IMR-90 (cell line): ENCODE measurements around the gene PCGF5. TPM values are rescaled to one million over a fixed set of nuclear protein-coding genes. Genes with fewer than 3 reads are reported as not detected.

Experiments used
- ATAC-seq: fragments of 200-7000 bp; cut with Tn5 transposase; 2 replicates; pipeline ENCODE4 v1.9.1; 2020; ENCODE audit warnings: low read depth, mild to moderate bottlenecking, moderate library complexity
- BruUV-seq: library from RNA; stranded (reverse); fragments of 400-500 nt; replicated peaks from 2 replicates; lab custom pipeline; 2021; lab: Mats Ljungman, UMichigan
- CTCF ChIA-PET: fragments of 300-600 bp; formaldehyde crosslinking; extraction: SDS; loops from one replicate; lab custom pipeline; 2021; ENCODE audit warnings: antibody characterized with exemption; lab: Yijun Ruan, JAX
- POLR2A ChIA-PET: fragments of 300-600 bp; sonication (Branson Sonifier 250); formaldehyde crosslinking; loops from one replicate; lab custom pipeline; 2022; ENCODE audit warnings: antibody characterized with exemption; ENCODE audit not compliant: unreplicated experiment; lab: Charles Lee
- DNase-seq: peaks from one replicate; pipeline ENCODE4 v3.0.0; 2013
- H2AFZ ChIP-seq: replicated peaks from 2 replicates; pipeline ENCODE3; 2013; ENCODE audit warnings: low read length, mild to moderate bottlenecking; ENCODE audit not compliant: poor library complexity
- H2AK5ac ChIP-seq: 2 replicates; pipeline ENCODE4 v1.6.1; 2013; ENCODE audit warnings: low read depth, low read length, inconsistent platforms
- H2AK9ac ChIP-seq: replicated peaks from 2 replicates; pipeline ENCODE3; 2013; ENCODE audit warnings: mild to moderate bottlenecking, low read depth, low read length, moderate library complexity; ENCODE audit not compliant: poor library complexity
- H2BK120ac ChIP-seq: 2 replicates; pipeline ENCODE4 v1.6.1; 2013; ENCODE audit warnings: low read depth, low read length, inconsistent platforms
- H2BK15ac ChIP-seq: 3 replicates; pipeline ENCODE4 v1.6.1; 2013; ENCODE audit warnings: low read depth, low read length, inconsistent platforms
- H2BK20ac ChIP-seq: 2 replicates; pipeline ENCODE4 v1.6.1; 2013; ENCODE audit warnings: low read depth, mild to moderate bottlenecking, inconsistent platforms, low read length, moderate library complexity
- H2BK5ac ChIP-seq: 2 replicates; pipeline ENCODE4 v1.6.1; 2013; ENCODE audit warnings: mild to moderate bottlenecking, low read depth, low read length, inconsistent platforms; ENCODE audit not compliant: poor library complexity, severe bottlenecking
- H3K14ac ChIP-seq: replicated peaks from 2 replicates; pipeline ENCODE4 v1.6.1; 2013; ENCODE audit warnings: low read depth, low read length, inconsistent platforms
- H3K18ac ChIP-seq: 2 replicates; pipeline ENCODE4 v1.6.1; 2013; ENCODE audit warnings: low read depth, low read length, control low read depth
- H3K23ac ChIP-seq: 2 replicates; pipeline ENCODE4 v1.6.1; 2013; ENCODE audit warnings: low read depth, low read length, inconsistent platforms
- H3K27ac ChIP-seq: 2 replicates; pipeline ENCODE4 v1.5.1; 2013; ENCODE audit warnings: mild to moderate bottlenecking, control low read depth, low read length; ENCODE audit not compliant: insufficient read depth
- H3K27me3 ChIP-seq: 2 replicates; pipeline ENCODE4 v1.6.1; 2013; ENCODE audit warnings: low read length; ENCODE audit not compliant: control insufficient read depth, insufficient read depth
- H3K36me3 ChIP-seq: 2 replicates; pipeline ENCODE4 v1.6.1; 2013; ENCODE audit warnings: low read length, mixed read lengths; ENCODE audit not compliant: control insufficient read depth, insufficient read depth
- H3K4ac ChIP-seq: 2 replicates; pipeline ENCODE4 v1.6.1; 2013; ENCODE audit warnings: low read depth, low read length, inconsistent platforms
- H3K4me1 ChIP-seq: 2 replicates; pipeline ENCODE4 v1.6.1; 2013; ENCODE audit warnings: low read length, mixed read lengths; ENCODE audit not compliant: control insufficient read depth, insufficient read depth
- H3K4me2 ChIP-seq: 2 replicates; pipeline ENCODE4 v1.6.1; 2013; ENCODE audit warnings: low read depth, mild to moderate bottlenecking, control low read depth, low read length, moderate library complexity
- H3K4me3 ChIP-seq: 2 replicates; pipeline ENCODE4 v1.5.1; 2013; ENCODE audit warnings: low read depth, mild to moderate bottlenecking, control low read depth, low read length, moderate library complexity; ENCODE audit not compliant: insufficient read depth
- H3K56ac ChIP-seq: 2 replicates; pipeline ENCODE4 v1.6.1; 2013; ENCODE audit warnings: low read length, inconsistent platforms; ENCODE audit not compliant: insufficient read depth; ENCODE audit errors: extremely low read depth
- H3K79me1 ChIP-seq, 2 experiments: 2 replicates each; pipeline ENCODE4 v1.6.1; 2013; ENCODE audit warnings: low read length in 2 of 2, inconsistent platforms in 1 of 2, low read depth in 1 of 2
- H3K9ac ChIP-seq: 2 replicates; pipeline ENCODE4 v1.6.1; 2013; ENCODE audit warnings: low read depth, low read length, control low read depth
- H3K9me1 ChIP-seq: 2 replicates; pipeline ENCODE4 v1.6.1; 2013; ENCODE audit warnings: low read length, inconsistent platforms; ENCODE audit not compliant: insufficient read depth
- H3K9me3 ChIP-seq: 2 replicates; pipeline ENCODE4 v1.6.1; 2013; ENCODE audit warnings: low read length; ENCODE audit not compliant: control insufficient read depth, insufficient read depth
- H4K20me1 ChIP-seq: 2 replicates; pipeline ENCODE4 v1.6.1; 2013; ENCODE audit warnings: low read length, inconsistent platforms; ENCODE audit not compliant: insufficient read depth
- H4K5ac ChIP-seq: 2 replicates; pipeline ENCODE4 v1.6.1; 2013; ENCODE audit warnings: mild to moderate bottlenecking, low read depth, low read length, control low read depth
- H4K8ac ChIP-seq, 2 experiments: 2 replicates each; pipeline ENCODE4 v1.6.1; 2013; ENCODE audit warnings: low read depth in 2 of 2, low read length in 2 of 2, control low read depth in 1 of 2, inconsistent platforms in 1 of 2
- H4K91ac ChIP-seq: 2 replicates; pipeline ENCODE4 v1.6.1; 2013; ENCODE audit warnings: low read depth, low read length, inconsistent platforms; ENCODE audit not compliant: insufficient read depth
- BHLHE40 ChIP-seq: fragments of 150-350 bp; IDR thresholded peaks from 2 replicates; pipeline ENCODE4 v1.6.1; 2016; ENCODE audit warnings: mild to moderate bottlenecking, low read depth, low read length
- MAFK ChIP-seq: IDR thresholded peaks from 2 replicates; pipeline ENCODE4 v1.6.1; 2012; ENCODE audit warnings: low read depth, low read length, improper control_type of control experiment
- MAZ ChIP-seq: IDR thresholded peaks from 2 replicates; pipeline ENCODE4 v1.6.1; 2012; ENCODE audit warnings: low read depth, mild to moderate bottlenecking, low read length, improper control_type of control experiment, moderate library complexity, borderline replicate concordance
- NFE2L2 ChIP-seq: fragments of 150-350 bp; IDR thresholded peaks from 2 replicates; pipeline ENCODE4 v1.6.1; 2016; ENCODE audit warnings: low read depth, mild to moderate bottlenecking, low read length
- POLR2A ChIP-seq: IDR thresholded peaks from 2 replicates; pipeline ENCODE4 v1.6.1; 2012; ENCODE audit warnings: mild to moderate bottlenecking, low read depth, low read length
- SMC3 ChIP-seq: fragments of 150-350 bp; IDR thresholded peaks from 2 replicates; pipeline ENCODE4 v1.6.1; 2016; ENCODE audit warnings: low read depth, mild to moderate bottlenecking, antibody characterized with exemption, low read length, moderate library complexity
- WGBS, 2 experiments: methylation state at CpG; one replicate each; pipeline versions ENCODE4 v1.1.5 to v1.1.7; 2013; ENCODE audit warnings: missing lambda C conversion rate in 2 of 2; ENCODE audit not compliant: insufficient read length in 1 of 2; ENCODE audit errors: extremely low coverage in 2 of 2; 5-methylcytosine and 5-hydroxymethylcytosine counted together
- dilution Hi-C: fragments of 300-500 bp; cut with HindIII; formaldehyde crosslinking; loops from one replicate; pipeline ENCODE4 v1.14.3; 2018; ENCODE audit warnings: low sequenced_read_pairs; ENCODE audit not compliant: unreplicated experiment
- in situ Hi-C: fragments of 300-500 bp; cut with MboI; formaldehyde crosslinking; loops from 3 replicates; pipeline ENCODE4 v1.14.3; 2019; ENCODE audit warnings: low sequenced_read_pairs, inconsistent platforms, mixed read lengths
- intact Hi-C: fragments of 100-400 bp; cut with micrococcal nuclease; formaldehyde crosslinking; loops from 2 replicates; pipeline ENCODE4 v1.10.0; 2022
- polyA plus RNA-seq, 3 experiments: library from polyadenylated mRNA; depleted of rRNA; stranded (reverse); fragments of >200 nt; gene quantifications; 2 replicates each; pipeline ENCODE4 v1.2.3, GENCODE V29; 2012; ENCODE audit warnings: low replicate concordance in 1 of 3
- total RNA-seq: library from RNA; depleted of rRNA; stranded (reverse); fragments of >200 nt; gene quantifications from 2 replicates; pipeline ENCODE4 v1.2.3, GENCODE V29; 2012
- TF ChIP-seq, protein P1 (sequence below): conservative IDR thresholded peaks from 2 replicates; pipeline ENCODE4 v1.5.1; 2012; ENCODE audit warnings: mild to moderate bottlenecking, low read depth, low read length, improper control_type of control experiment

PCGF5 gene
- total and polyA plus RNA-seq, 2 of the 4 experiments (the other 2 are of a cell fraction): 9.0 to 18.1 TPM

DNA sequence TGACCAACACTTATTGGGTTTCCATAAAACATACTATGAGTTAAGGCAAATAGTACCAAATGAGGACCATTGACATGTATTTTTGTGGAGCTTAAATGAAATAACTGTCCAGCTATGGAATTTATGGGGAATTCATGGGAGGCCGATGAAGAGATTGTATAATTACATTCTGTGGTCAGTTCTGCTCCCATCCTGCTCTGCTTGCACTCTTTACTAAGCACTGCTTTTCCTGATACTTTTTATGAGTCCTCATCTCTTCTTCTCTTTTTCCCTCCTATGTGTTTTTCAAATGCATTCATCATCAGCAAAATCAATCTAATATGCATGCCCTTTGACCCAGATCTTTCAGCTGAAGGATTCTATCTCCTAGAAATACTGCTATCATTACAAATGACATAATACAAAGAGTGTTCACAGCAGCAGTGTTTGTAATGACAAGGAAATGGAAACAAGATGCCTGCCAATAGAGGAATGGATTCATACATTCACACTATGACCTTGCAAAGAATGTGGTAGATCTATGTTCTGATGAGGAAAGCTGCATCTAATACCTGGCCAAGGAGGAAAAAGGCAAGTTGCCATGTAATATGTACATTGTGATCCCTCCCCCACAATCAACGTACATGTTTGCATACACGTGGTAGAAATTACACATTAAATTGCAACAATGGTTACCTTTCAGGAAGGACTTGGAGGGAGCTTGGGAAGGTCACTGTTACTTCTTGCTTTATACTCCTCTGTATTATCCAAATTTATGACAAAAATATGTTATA is 73.9 kb downstream of the PCGF5 start:
- POLR2A ChIA-PET: no interaction called here
- Histone ChIP-seq H2BK15ac (no peak overlapping the region), H3K23ac (no peak overlapping the region), H4K8ac (no peak overlapping the region), H3K56ac (no peak overlapping the region), H3K9ac (no peak overlapping the region), H3K9me1 (no peaks in the 10 kb centered on the region), H3K27ac (no peak overlapping the region), H3K36me3 (no peaks in the 10 kb centered on the region), H2BK120ac (no peak overlapping the region), H4K91ac (no peak overlapping the region), H3K79me1 (no peaks in the 10 kb centered on the region), H3K4ac (no peak overlapping the region), H3K18ac (no peak overlapping the region), H3K9me3 (no peaks in the 10 kb centered on the region), H2AK9ac (no peak overlapping the region), H2AK5ac (no peak overlapping the region), H2AFZ (no peak overlapping the region), H4K5ac (no peak overlapping the region), H3K4me2 (no peak overlapping the region), H3K14ac (no peak overlapping the region), H2BK5ac (no peak overlapping the region), H2BK20ac (no peak overlapping the region), H3K4me1 (no peaks in the 10 kb centered on the region), H3K4me3 (no peak overlapping the region), H3K27me3 (peaks cover 2% of the 10 kb centered on the region; the same call in 1 of the 2 replicates), H4K20me1 (no peaks in the 10 kb centered on the region)
- CTCF ChIA-PET: no interaction called here
- intact Hi-C loops (loop anchor here (10.0 kb wide), 2 partner anchors 200 to 530 kb away; no protein-coding TSS in a partner anchor), in situ Hi-C loops (loop anchor here (5.0 to 10.0 kb wide), 3 partner anchors 258 to 620 kb away; partner anchors contain the start of gene PPP1R3C), dilution Hi-C loops (no loop called here)
- no CpG with 5 or more reads among the region's 3 CpGs for WGBS, 2 experiments
- TF ChIP-seq, protein P1, sequence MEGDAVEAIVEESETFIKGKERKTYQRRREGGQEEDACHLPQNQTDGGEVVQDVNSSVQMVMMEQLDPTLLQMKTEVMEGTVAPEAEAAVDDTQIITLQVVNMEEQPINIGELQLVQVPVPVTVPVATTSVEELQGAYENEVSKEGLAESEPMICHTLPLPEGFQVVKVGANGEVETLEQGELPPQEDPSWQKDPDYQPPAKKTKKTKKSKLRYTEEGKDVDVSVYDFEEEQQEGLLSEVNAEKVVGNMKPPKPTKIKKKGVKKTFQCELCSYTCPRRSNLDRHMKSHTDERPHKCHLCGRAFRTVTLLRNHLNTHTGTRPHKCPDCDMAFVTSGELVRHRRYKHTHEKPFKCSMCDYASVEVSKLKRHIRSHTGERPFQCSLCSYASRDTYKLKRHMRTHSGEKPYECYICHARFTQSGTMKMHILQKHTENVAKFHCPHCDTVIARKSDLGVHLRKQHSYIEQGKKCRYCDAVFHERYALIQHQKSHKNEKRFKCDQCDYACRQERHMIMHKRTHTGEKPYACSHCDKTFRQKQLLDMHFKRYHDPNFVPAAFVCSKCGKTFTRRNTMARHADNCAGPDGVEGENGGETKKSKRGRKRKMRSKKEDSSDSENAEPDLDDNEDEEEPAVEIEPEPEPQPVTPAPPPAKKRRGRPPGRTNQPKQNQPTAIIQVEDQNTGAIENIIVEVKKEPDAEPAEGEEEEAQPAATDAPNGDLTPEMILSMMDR: no peak
- TF ChIP-seq MAFK (no peak), BHLHE40 (no peak), NFE2L2 (no peak), SMC3 (no peak), MAZ (no peak), POLR2A (no peak)
- BruUV-seq: no TSS peak
- ATAC-seq: no peak
- no peak for DNase-seq
